Esophagus muscularis mucosa (tissue), 4 donors: ENCODE data around the gene MYH6.

Source experiments
- EP300 ChIP-seq: sonication (generic); formaldehyde crosslinking; IDR thresholded peaks from one replicate; pipeline ENCODE4 v1.6.1; 2017; ENCODE audit warnings: antibody characterized with exemption
- POLR2A ChIP-seq: fragments of 450-650 bp; IDR thresholded peaks from one replicate; pipeline ENCODE4 v1.6.1; 2017; ENCODE audit warnings: antibody characterized with exemption, moderate library complexity, mild to moderate bottlenecking, low read depth
- POLR2AphosphoS5 ChIP-seq, 2 donors: sonication (generic); formaldehyde crosslinking; IDR thresholded peaks; one replicate each; pipeline ENCODE4 v1.6.1; 2017; ENCODE audit warnings: antibody characterized with exemption in 2 of 2
- TF ChIP-seq, protein P1 (sequence below), 3 experiments: fragments of 200-600 bp in 2 of 3; fragments of 450-650 bp in 1 of 3; sonication (generic) in 2 of 3; IDR thresholded peaks; one replicate each; pipeline ENCODE4 v1.5.1; 2017 to 2019; ENCODE audit warnings: antibody characterized with exemption in 3 of 3, mild to moderate bottlenecking in 2 of 3, moderate library complexity in 1 of 3

DNA sequence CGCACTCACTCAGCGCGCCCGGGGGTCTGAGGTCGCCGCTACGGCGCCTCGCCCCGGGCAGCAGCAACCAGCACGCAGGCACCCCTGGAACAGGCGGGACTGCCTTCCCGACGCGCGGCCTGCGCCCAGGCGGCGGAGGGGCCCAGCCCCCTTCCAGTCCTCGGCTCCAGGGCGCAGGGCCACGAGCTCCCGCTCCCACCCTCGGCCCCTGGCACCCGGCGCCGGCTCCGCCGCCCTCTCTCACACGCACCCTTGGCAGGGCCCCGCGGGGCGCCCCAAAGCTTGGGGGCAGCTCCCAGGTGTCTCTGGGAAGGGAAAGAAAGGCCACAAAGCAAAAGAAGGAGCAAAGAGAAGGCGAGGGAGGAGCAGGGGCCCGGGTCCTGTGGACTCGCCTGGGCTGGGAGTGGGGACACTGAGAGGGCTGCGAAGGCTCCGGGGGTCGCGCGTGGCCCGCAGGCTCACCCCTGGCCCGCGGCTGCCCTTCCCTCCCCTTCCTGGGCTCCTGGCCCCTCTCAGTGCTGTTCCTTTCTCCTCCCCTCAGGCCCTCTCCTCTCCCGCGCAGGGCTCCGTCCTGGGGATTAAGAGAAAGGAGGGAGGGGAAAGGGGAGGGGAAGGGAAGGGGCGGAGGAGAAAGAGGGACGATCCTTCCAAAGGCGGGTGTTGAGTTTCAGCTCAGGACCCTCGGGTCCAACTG lies 42.2 kb downstream of the MYH6 start:
- TF ChIP-seq, protein P1, sequence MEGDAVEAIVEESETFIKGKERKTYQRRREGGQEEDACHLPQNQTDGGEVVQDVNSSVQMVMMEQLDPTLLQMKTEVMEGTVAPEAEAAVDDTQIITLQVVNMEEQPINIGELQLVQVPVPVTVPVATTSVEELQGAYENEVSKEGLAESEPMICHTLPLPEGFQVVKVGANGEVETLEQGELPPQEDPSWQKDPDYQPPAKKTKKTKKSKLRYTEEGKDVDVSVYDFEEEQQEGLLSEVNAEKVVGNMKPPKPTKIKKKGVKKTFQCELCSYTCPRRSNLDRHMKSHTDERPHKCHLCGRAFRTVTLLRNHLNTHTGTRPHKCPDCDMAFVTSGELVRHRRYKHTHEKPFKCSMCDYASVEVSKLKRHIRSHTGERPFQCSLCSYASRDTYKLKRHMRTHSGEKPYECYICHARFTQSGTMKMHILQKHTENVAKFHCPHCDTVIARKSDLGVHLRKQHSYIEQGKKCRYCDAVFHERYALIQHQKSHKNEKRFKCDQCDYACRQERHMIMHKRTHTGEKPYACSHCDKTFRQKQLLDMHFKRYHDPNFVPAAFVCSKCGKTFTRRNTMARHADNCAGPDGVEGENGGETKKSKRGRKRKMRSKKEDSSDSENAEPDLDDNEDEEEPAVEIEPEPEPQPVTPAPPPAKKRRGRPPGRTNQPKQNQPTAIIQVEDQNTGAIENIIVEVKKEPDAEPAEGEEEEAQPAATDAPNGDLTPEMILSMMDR (IDR thresholded peaks at IDR 0.05) = no peak
- TF ChIP-seq POLR2A (peak; percentile 36), POLR2AphosphoS5 (IDR thresholded peaks at IDR 0.05) (peak; percentile 80 to 88), EP300 (no peak)
